Central memory CD8-positive, alpha-beta T cell (primary cell): ENCODE measurements around the gene RASSF4.

Source experiments
- ATAC-seq: fragments of 150-1000 bp; cut with Tn5 transposase; replicated peaks from 2 replicates; pipeline ENCODE4 v1.10.0; 2022; ENCODE audit warnings: mild to moderate bottlenecking, moderate FRiP score, moderate number of reproducible peaks; ENCODE audit not compliant: poor library complexity, severe bottlenecking; ENCODE audit errors: extremely low read depth
- DNase-seq, 2 donors: peaks; one replicate each; pipeline ENCODE4 v3.0.0; 2021; ENCODE audit warnings: low spot score in 2 of 2
- H3K27ac Mint-ChIP-seq: one replicate; pipeline ENCODE4 v1.8.0; 2022; ENCODE audit warnings: low read depth, mild to moderate bottlenecking, moderate library complexity, mixed read lengths
- H3K27me3 Mint-ChIP-seq: one replicate; pipeline ENCODE4 v1.8.0; 2022; ENCODE audit warnings: mixed read lengths
- H3K36me3 Mint-ChIP-seq: one replicate; pipeline ENCODE4 v1.8.0; 2022; ENCODE audit warnings: mild to moderate bottlenecking, moderate library complexity, mixed read lengths; ENCODE audit not compliant: insufficient read depth
- H3K4me1 Mint-ChIP-seq: one replicate; pipeline ENCODE4 v1.8.0; 2022; ENCODE audit warnings: mixed read lengths
- H3K4me3 Mint-ChIP-seq: one replicate; pipeline ENCODE4 v1.8.0; 2022; ENCODE audit warnings: mild to moderate bottlenecking, moderate library complexity, mixed read lengths
- H3K9me3 Mint-ChIP-seq: one replicate; pipeline ENCODE4 v1.8.0; 2022; ENCODE audit warnings: mixed read lengths

Gene RASSF4

GRCh38 chr10:45015590-45015989 lies 56.0 kb downstream of the RASSF4 start:
- ATAC-seq (no peak), DNase-seq (no peak)
- Mint-ChIP-seq H3K4me1 (no peaks in the 10 kb centered on the region), H3K9me3 (no peaks in the 10 kb centered on the region), H3K36me3 (no peaks in the 10 kb centered on the region), H3K27ac (no peak overlapping the region), H3K4me3 (no peak overlapping the region), H3K27me3 (no peaks in the 10 kb centered on the region)

GRCh38 chr10:45023426-45023825 lies 63.8 kb downstream of the RASSF4 start:
- H3K27me3 Mint-ChIP-seq, result peaks cover 10% of the 10 kb centered on the region
- no peak overlapping the region for H3K4me3 Mint-ChIP-seq
- DNase-seq (no peak), ATAC-seq (no peak)
- no peak overlapping the region for H3K27ac Mint-ChIP-seq
- H3K36me3 Mint-ChIP-seq, result no peaks in the 10 kb centered on the region
- H3K4me1 Mint-ChIP-seq, result no peaks in the 10 kb centered on the region
- peaks cover 17% of the 10 kb centered on the region for H3K9me3 Mint-ChIP-seq

GRCh38 chr10:45034301-45034700 lies 74.7 kb downstream of the RASSF4 start:
- ATAC-seq (no peak), DNase-seq (no peak)
- H3K4me1 Mint-ChIP-seq, result no peaks in the 10 kb centered on the region
- H3K4me3 Mint-ChIP-seq, result no peak overlapping the region
- H3K36me3 Mint-ChIP-seq, result peaks cover 1% of the 10 kb centered on the region
- peaks cover 21% of the 10 kb centered on the region for H3K9me3 Mint-ChIP-seq
- no peak overlapping the region for H3K27ac Mint-ChIP-seq
- H3K27me3 Mint-ChIP-seq, result peaks cover 42% of the 10 kb centered on the region

GRCh38 chr10:45035673-45036072 lies 76.1 kb downstream of the RASSF4 start:
- Mint-ChIP-seq H3K4me1 (no peaks in the 10 kb centered on the region), H3K9me3 (peaks cover 11% of the 10 kb centered on the region), H3K4me3 (no peak overlapping the region), H3K27me3 (peaks cover 42% of the 10 kb centered on the region), H3K27ac (no peak overlapping the region), H3K36me3 (peaks cover 1% of the 10 kb centered on the region)
- ATAC-seq (no peak), DNase-seq (no peak)

- no peak for ATAC-seq
- Mint-ChIP-seq H3K27me3 (peaks cover 35% of the 10 kb centered on the region), H3K9me3 (no peaks in the 10 kb centered on the region), H3K4me1 (no peaks in the 10 kb centered on the region), H3K4me3 (no peak overlapping the region), H3K36me3 (no peaks in the 10 kb centered on the region), H3K27ac (no peak overlapping the region)
- no peak for DNase-seq
Observed at GRCh38 chr10:45040921-45041542, 81.4 kb downstream of the RASSF4 start.

- Mint-ChIP-seq H3K36me3 (no peaks in the 10 kb centered on the region), H3K4me3 (no peak overlapping the region), H3K27me3 (peaks cover 24% of the 10 kb centered on the region), H3K4me1 (no peaks in the 10 kb centered on the region), H3K9me3 (no peaks in the 10 kb centered on the region), H3K27ac (no peak overlapping the region)
- DNase-seq (no peak), ATAC-seq (no peak)
Observed at GRCh38 chr10:45044290-45044689, 84.7 kb downstream of the RASSF4 start.
